OCI-LY3 (cell line): ENCODE results near the gene CEACAM1.

Experiments
- H2AFZ ChIP-seq: fragments of 200-600, 300-600 bp; shearing (Covaris generic); 2 replicates; pipeline ENCODE4 v1.6.0; 2014; ENCODE audit warnings: antibody characterized with exemption, low read depth, low read length
- H3K27ac ChIP-seq: fragments of 200-600, 300-600 bp; sonication (generic); 2 replicates; pipeline ENCODE4 v1.5.1; 2014; ENCODE audit warnings: mild to moderate bottlenecking, low read length, moderate library complexity, mixed read lengths
- H3K27me3 ChIP-seq: fragments of 200-600, 300-600 bp; sonication (generic); 2 replicates; pipeline ENCODE4 v1.6.1; 2014; ENCODE audit warnings: low read depth, low read length, mixed read lengths
- H3K36me3 ChIP-seq: fragments of 200-600, 300-600 bp; sonication (generic); replicated peaks from 2 replicates; pipeline ENCODE3; 2014; ENCODE audit warnings: low read depth, low read length, mixed read lengths
- H3K4me1 ChIP-seq: fragments of 300-600, 200-600 bp; sonication (generic); 2 replicates; pipeline ENCODE4 v1.6.1; 2014; ENCODE audit warnings: low read length, mixed read lengths
- H3K4me2 ChIP-seq: fragments of 200-600, 300-600 bp; sonication (generic); 2 replicates; pipeline ENCODE4 v1.6.1; 2014; ENCODE audit warnings: low read length, mixed read lengths
- H3K4me3 ChIP-seq: fragments of 300-600, 200-600 bp; sonication (generic); 2 replicates; pipeline ENCODE4 v1.5.1; 2014; ENCODE audit warnings: antibody characterized with exemption, mild to moderate bottlenecking, low read length, moderate library complexity
- H3K79me2 ChIP-seq: fragments of 300-600, 200-600 bp; shearing (Covaris generic); 2 replicates; pipeline ENCODE4 v1.6.1; 2014; ENCODE audit warnings: mild to moderate bottlenecking, low read length, mixed read lengths
- H3K9ac ChIP-seq: fragments of 300-600, 200-600 bp; shearing (Covaris generic); 2 replicates; pipeline ENCODE4 v1.6.0; 2014; ENCODE audit warnings: mild to moderate bottlenecking, low read length, moderate library complexity
- H3K9me3 ChIP-seq: fragments of 200-600, 300-600 bp; shearing (Covaris generic); 2 replicates; pipeline ENCODE4 v1.6.1; 2014; ENCODE audit warnings: low read length, mixed read lengths; ENCODE audit not compliant: insufficient read depth
- H4K20me1 ChIP-seq: fragments of 200-600, 300-600 bp; sonication (generic); 2 replicates; pipeline ENCODE4 v1.6.1; 2016; ENCODE audit warnings: low read length, mixed read lengths; ENCODE audit not compliant: insufficient read depth
- CTCF ChIP-seq: fragments of 200-600, 300-600 bp; sonication (generic); IDR thresholded peaks from 2 replicates; pipeline ENCODE4 v1.5.1; 2014; ENCODE audit warnings: antibody characterized with exemption, low read length, low read depth
- EZH2phosphoT487 ChIP-seq: fragments of 200-600 bp; shearing (Covaris generic); IDR thresholded peaks from 2 replicates; pipeline ENCODE4 v1.6.1; 2018; ENCODE audit warnings: antibody characterized with exemption, mixed run types, low read depth

Gene CEACAM1

GRCh38 chr19:42571116-42571515 lies 42.8 kb upstream of the CEACAM1 start:
- H3K4me2 ChIP-seq: no peak overlapping the region
- H3K27me3 ChIP-seq: peaks cover 30% of the 10 kb centered on the region
- no peaks in the 10 kb centered on the region for H3K9me3 ChIP-seq
- peaks cover 5% of the 10 kb centered on the region; the same call in 1 of the 2 replicates for H3K4me1 ChIP-seq
- no peaks in the 10 kb centered on the region for H3K36me3 ChIP-seq
- no peak overlapping the region for H3K9ac ChIP-seq
- no peak overlapping the region for H3K4me3 ChIP-seq
- no peak overlapping the region for H3K27ac ChIP-seq
- H3K79me2 ChIP-seq: no peaks in the 10 kb centered on the region
- no peak for TF ChIP-seq CTCF
- no peak for TF ChIP-seq EZH2phosphoT487
- no peak overlapping the region for H2AFZ ChIP-seq
- H4K20me1 ChIP-seq: no peaks in the 10 kb centered on the region

- TF ChIP-seq EZH2phosphoT487 (no peak), CTCF (no peak)
- H3K9me3 ChIP-seq: no peaks in the 10 kb centered on the region
These were observed 40.9 kb upstream of the CEACAM1 start for GRCh38 chr19:42569193-42569592.

GRCh38 chr19:42568006-42568405 lies 39.7 kb upstream of the CEACAM1 start:
- H2AFZ ChIP-seq: no peak overlapping the region

More at GRCh38 chr19:42569193-42569592, 40.9 kb upstream of the CEACAM1 start:
- Histone ChIP-seq H3K27me3 (peaks cover 26% of the 10 kb centered on the region), H3K36me3 (no peaks in the 10 kb centered on the region), H3K4me1 (peaks cover 5% of the 10 kb centered on the region; the same call in 1 of the 2 replicates), H3K4me3 (no peak overlapping the region), H3K4me2 (no peak overlapping the region), H2AFZ (no peak overlapping the region), H4K20me1 (no peaks in the 10 kb centered on the region), H3K9ac (no peak overlapping the region), H3K27ac (no peak overlapping the region), H3K79me2 (no peaks in the 10 kb centered on the region)

GRCh38 chr19:42567567-42567966 lies 39.3 kb upstream of the CEACAM1 start:
- peaks cover 5% of the 10 kb centered on the region; the same call in 1 of the 2 replicates for H3K4me1 ChIP-seq
- H3K79me2 ChIP-seq: no peaks in the 10 kb centered on the region
- no peak overlapping the region for H3K4me3 ChIP-seq
- peaks cover 25% of the 10 kb centered on the region for H3K27me3 ChIP-seq
- no peaks in the 10 kb centered on the region for H4K20me1 ChIP-seq
- TF ChIP-seq CTCF (no peak), EZH2phosphoT487 (no peak)
- no peak overlapping the region for H3K27ac ChIP-seq
- H2AFZ ChIP-seq: no peak overlapping the region
- H3K4me2 ChIP-seq: no peak overlapping the region
- no peak overlapping the region for H3K9ac ChIP-seq
- no peaks in the 10 kb centered on the region for H3K9me3 ChIP-seq
- H3K36me3 ChIP-seq: no peaks in the 10 kb centered on the region

More at GRCh38 chr19:42568006-42568405, 39.7 kb upstream of the CEACAM1 start:
- H3K9ac ChIP-seq: no peak overlapping the region
- no peaks in the 10 kb centered on the region for H4K20me1 ChIP-seq
- TF ChIP-seq CTCF: no peak
- TF ChIP-seq EZH2phosphoT487: no peak
- peaks cover 5% of the 10 kb centered on the region; the same call in 1 of the 2 replicates for H3K4me1 ChIP-seq
- no peaks in the 10 kb centered on the region for H3K79me2 ChIP-seq
- no peak overlapping the region for H3K4me3 ChIP-seq
- H3K4me2 ChIP-seq: no peak overlapping the region
- no peaks in the 10 kb centered on the region for H3K9me3 ChIP-seq
- H3K36me3 ChIP-seq: no peaks in the 10 kb centered on the region
- H3K27me3 ChIP-seq: peaks cover 24% of the 10 kb centered on the region
- no peak overlapping the region for H3K27ac ChIP-seq
